ENCODE measurements around the gene ADM5. TPM values are rescaled to one million over a fixed set of nuclear protein-coding genes. Genes with fewer than 3 reads are reported as not detected.
A peak's percentile ranks its signal among the peaks of the same experiment; 100 is the strongest.

Gene ADM5
- total RNA-seq, 6 experiments from 2014 or later: 0.19 to 0.70 (median 0.51) TPM

- H3K27me3 ChIP-seq: no peaks in the 10 kb centered on the region
- H3K4me1 ChIP-seq: peaks cover 0 to 14% (median 4%) of the 10 kb centered on the region in 4 donors
- TF ChIP-seq CTCF (IDR thresholded peaks at IDR 0.05) (peak in 3 of 4 donors; percentile 96 to 100 (median 100)), POLR2A (IDR thresholded peaks at IDR 0.05) (no peak)
- DNase-seq: peak; percentile 90 to 91 (median 91)
- 37% methylated on average over 24 of the region's 40 CpGs for WGBS (ENCODE audit: insufficient coverage, low coverage, low lambda C conversion rate, missing lambda C conversion rate)
- peak overlapping the region in 2 of 3 donors; percentile 5 to 18 for H3K4me3 ChIP-seq
- ATAC-seq: peak; percentile 33 to 44 (median 38)
- intact Hi-C loops (cut with DNase I): loop anchor here in 1 of 2 donors (10.0 kb wide), 1 partner anchor 106 kb away; no protein-coding TSS in a partner anchor
- H3K9me3 ChIP-seq: no peaks in the 10 kb centered on the region
- H3K27ac ChIP-seq: no peak overlapping the region
- peaks cover 0 to 37% (median 7%) of the 10 kb centered on the region in 4 donors for H3K36me3 ChIP-seq
These were observed 8.7 kb upstream of the ADM5 start for GRCh38 chr19:49680421-49681351.

GRCh38 chr19:49681830-49682229 is 7.6 kb upstream of the ADM5 start:
- ATAC-seq (no peak), DNase-seq (no peak)
- peaks cover 0 to 42% (median 9%) of the 10 kb centered on the region in 4 donors for H3K36me3 ChIP-seq
- TF ChIP-seq POLR2A (IDR thresholded peaks at IDR 0.05) (no peak), CTCF (IDR thresholded peaks at IDR 0.05) (no peak)
- H3K4me3 ChIP-seq: no peak overlapping the region
- no peaks in the 10 kb centered on the region for H3K27me3 ChIP-seq
- intact Hi-C loops (cut with DNase I): loop anchor here in 1 of 2 donors (10.0 kb wide), 1 partner anchor 107 kb away; no protein-coding TSS in a partner anchor
- 84% methylated on average over 12 of the region's 19 CpGs for WGBS (ENCODE audit: insufficient coverage, low coverage, low lambda C conversion rate, missing lambda C conversion rate)
- no peaks in the 10 kb centered on the region for H3K9me3 ChIP-seq
- peaks cover 0 to 10% (median 4%) of the 10 kb centered on the region in 4 donors for H3K4me1 ChIP-seq
- no peak overlapping the region for H3K27ac ChIP-seq

- Histone ChIP-seq H3K27ac (no peak overlapping the region), H3K4me1 (peaks cover 0 to 10% (median 4%) of the 10 kb centered on the region in 4 donors), H3K9me3 (no peaks in the 10 kb centered on the region), H3K36me3 (peaks cover 0 to 42% (median 9%) of the 10 kb centered on the region in 4 donors), H3K27me3 (no peaks in the 10 kb centered on the region), H3K4me3 (no peak overlapping the region)
- 94% methylated on average over 3 of the region's 8 CpGs for WGBS (ENCODE audit: insufficient coverage, low coverage, low lambda C conversion rate, missing lambda C conversion rate)
- DNase-seq (no peak), ATAC-seq (no peak)
- TF ChIP-seq CTCF (IDR thresholded peaks at IDR 0.05) (no peak), POLR2A (IDR thresholded peaks at IDR 0.05) (no peak)
- intact Hi-C loops (cut with DNase I): loop anchor here in 1 of 2 donors (10.0 kb wide), 1 partner anchor 107 kb away; no protein-coding TSS in a partner anchor
These were observed 7.1 kb upstream of the ADM5 start for GRCh38 chr19:49682274-49682673.

GRCh38 chr19:49683814-49684250 is 5.6 kb upstream of the ADM5 start:
- TF ChIP-seq CTCF (IDR thresholded peaks at IDR 0.05) (no peak), POLR2A (IDR thresholded peaks at IDR 0.05) (no peak)
- 93% methylated on average over 6 of the region's 18 CpGs for WGBS (ENCODE audit: insufficient coverage, low coverage, low lambda C conversion rate, missing lambda C conversion rate)
- intact Hi-C loops (cut with DNase I): loop anchor here in 1 of 2 donors (10.0 kb wide), 1 partner anchor 109 kb away; no protein-coding TSS in a partner anchor
- Histone ChIP-seq H3K27ac (no peak overlapping the region), H3K27me3 (no peaks in the 10 kb centered on the region), H3K4me1 (peaks cover 0 to 10% (median 0%) of the 10 kb centered on the region in 4 donors), H3K9me3 (no peaks in the 10 kb centered on the region), H3K36me3 (peaks cover 0 to 42% (median 9%) of the 10 kb centered on the region in 4 donors), H3K4me3 (no peak overlapping the region)
- ATAC-seq (no peak), DNase-seq (no peak)

Measured in right lobe of liver (tissue), 6 donors.